HEK293T (cell line): ENCODE data around the gene GRIK2.

Experiments
- CTCF ChIA-PET: fragments of 350-600 bp; formaldehyde crosslinking; extraction: SDS; loops from one replicate; lab custom pipeline; 2021; ENCODE audit warnings: antibody characterized with exemption, inconsistent platforms; lab: Yijun Ruan, JAX
- POLR2A ChIA-PET: fragments of 350-600 bp; formaldehyde crosslinking; extraction: SDS; loops from one replicate; lab custom pipeline; 2020; ENCODE audit warnings: antibody characterized with exemption, inconsistent platforms; lab: Yijun Ruan, JAX
- DNase-seq: peaks from one replicate; pipeline ENCODE4 v3.0.0; 2012; ENCODE audit warnings: mixed read lengths; ENCODE audit errors: extremely low spot score
- ARNT ChIP-seq: fragments of 450-650 bp; IDR thresholded peaks from 2 replicates; pipeline ENCODE4 v1.6.1; 2017; ENCODE audit warnings: mild to moderate bottlenecking
- BHLHE40 ChIP-seq: fragments of 450-650 bp; IDR thresholded peaks from 2 replicates; pipeline ENCODE4 v1.6.1; 2016; ENCODE audit warnings: mild to moderate bottlenecking, moderate library complexity, borderline replicate concordance
- CTBP1 ChIP-seq: fragments of 450-650 bp; IDR thresholded peaks from 2 replicates; pipeline ENCODE4 v1.6.1; 2016; ENCODE audit warnings: borderline replicate concordance
- ELF4 ChIP-seq: fragments of 450-650 bp; IDR thresholded peaks from 2 replicates; pipeline ENCODE4 v1.6.1; 2017; ENCODE audit warnings: antibody characterized with exemption
- FOXA1 ChIP-seq: fragments of 450-650 bp; IDR thresholded peaks from 2 replicates; pipeline ENCODE4 v1.6.1; 2016; ENCODE audit warnings: mild to moderate bottlenecking
- FOXK2 ChIP-seq: fragments of 450-650 bp; IDR thresholded peaks from 2 replicates; pipeline ENCODE4 v1.6.1; 2016; ENCODE audit warnings: mild to moderate bottlenecking
- FOXM1 ChIP-seq: fragments of 450-650 bp; IDR thresholded peaks from 2 replicates; pipeline ENCODE4 v1.6.1; 2017; ENCODE audit warnings: mild to moderate bottlenecking, borderline replicate concordance
- HDGF ChIP-seq: fragments of 450-650 bp; IDR thresholded peaks from 2 replicates; pipeline ENCODE4 v1.6.1; 2017; ENCODE audit warnings: antibody characterized with exemption, borderline replicate concordance
- L3MBTL2 ChIP-seq: fragments of 450-650 bp; conservative IDR thresholded peaks from 2 replicates; pipeline ENCODE4 v1.6.1; 2016; ENCODE audit warnings: mild to moderate bottlenecking
- LEF1 ChIP-seq: fragments of 450-650 bp; IDR thresholded peaks from 2 replicates; pipeline ENCODE4 v1.6.1; 2017; ENCODE audit warnings: mild to moderate bottlenecking, borderline replicate concordance
- NFRKB ChIP-seq: fragments of 450-650 bp; IDR thresholded peaks from 2 replicates; pipeline ENCODE4 v1.6.1; 2016; ENCODE audit warnings: mild to moderate bottlenecking, moderate library complexity
- PKNOX1 ChIP-seq: fragments of 450-650 bp; IDR thresholded peaks from 2 replicates; pipeline ENCODE4 v1.6.1; 2016
- SP1 ChIP-seq: fragments of 450-650 bp; IDR thresholded peaks from 2 replicates; pipeline ENCODE4 v1.6.1; 2017
- SUZ12 ChIP-seq: fragments of 450-650 bp; IDR thresholded peaks from 2 replicates; pipeline ENCODE4 v1.6.1; 2016; ENCODE audit warnings: mild to moderate bottlenecking
- TARDBP ChIP-seq: fragments of 450-650 bp; IDR thresholded peaks from 2 replicates; pipeline ENCODE4 v1.6.1; 2016
- ZNF384 ChIP-seq: fragments of 450-650 bp; IDR thresholded peaks from 2 replicates; pipeline ENCODE4 v1.6.1; 2016

The GRIK2 gene

GRCh38 chr6:101454106-101454676 lies 60.7 kb downstream of the GRIK2 start:
- POLR2A ChIA-PET = no interaction called here
- TF ChIP-seq SUZ12 (no peak), PKNOX1 (peak; percentile 16; the same call in 1 of the 2 replicates)
- peak; percentile 19 for DNase-seq
- CTCF ChIA-PET = no interaction called here

GRCh38 chr6:101458336-101458735 lies 64.8 kb downstream of the GRIK2 start:
- TF ChIP-seq BHLHE40 (no peak), L3MBTL2 (no peak), HDGF (no peak), ARNT (no peak), FOXM1 (no peak), SP1 (no peak), SUZ12 (no peak), TARDBP (no peak), ELF4 (no peak), LEF1 (no peak), FOXK2 (no peak), FOXA1 (no peak), CTBP1 (no peak), NFRKB (no peak), ZNF384 (no peak), PKNOX1 (no peak)
- ChIA-PET CTCF (no interaction called here), POLR2A (no interaction called here)
- no peak for DNase-seq

GRCh38 chr6:101458826-101459225 lies 65.3 kb downstream of the GRIK2 start:
- no peak for DNase-seq
- TF ChIP-seq ELF4 = no peak
- TF ChIP-seq NFRKB = no peak
- no peak for TF ChIP-seq FOXM1
- TF ChIP-seq PKNOX1 = no peak
- no peak for TF ChIP-seq FOXA1
- CTCF ChIA-PET = no interaction called here

GRCh38 chr6:101462576-101462975 lies 69.1 kb downstream of the GRIK2 start:
- DNase-seq = no peak
- ChIA-PET POLR2A (no interaction called here), CTCF (no interaction called here)
- no peak for TF ChIP-seq TARDBP
- no peak for TF ChIP-seq ELF4
- no peak for TF ChIP-seq BHLHE40
- no peak for TF ChIP-seq FOXM1
- TF ChIP-seq LEF1 = no peak
- TF ChIP-seq CTBP1 = no peak
- no peak for TF ChIP-seq NFRKB
- no peak for TF ChIP-seq PKNOX1
- TF ChIP-seq FOXK2 = no peak
- TF ChIP-seq ARNT = no peak
- no peak for TF ChIP-seq L3MBTL2
- TF ChIP-seq HDGF = no peak

More at GRCh38 chr6:101458826-101459225, 65.3 kb downstream of the GRIK2 start:
- POLR2A ChIA-PET = no interaction called here

GRCh38 chr6:101465863-101466262 lies 72.4 kb downstream of the GRIK2 start:
- ChIA-PET CTCF (no interaction called here), POLR2A (no interaction called here)
- TF ChIP-seq BHLHE40 = no peak
- no peak for TF ChIP-seq NFRKB
- no peak for TF ChIP-seq FOXK2
- TF ChIP-seq L3MBTL2 = no peak
- no peak for TF ChIP-seq SUZ12
- TF ChIP-seq PKNOX1 = no peak
- TF ChIP-seq SP1 = no peak
- no peak for TF ChIP-seq CTBP1
- no peak for TF ChIP-seq HDGF
- no peak for TF ChIP-seq LEF1
- no peak for TF ChIP-seq ELF4
- no peak for TF ChIP-seq ARNT
- no peak for TF ChIP-seq FOXA1
- TF ChIP-seq FOXM1 = no peak
- TF ChIP-seq ZNF384 = no peak
- DNase-seq = no peak

GRCh38 chr6:101477436-101477835 lies 83.9 kb downstream of the GRIK2 start:
- DNase-seq = no peak
- CTCF ChIA-PET = no interaction called here
- TF ChIP-seq PKNOX1 = no peak
- TF ChIP-seq SP1 = no peak
- no peak for TF ChIP-seq LEF1
- TF ChIP-seq ELF4 = no peak
- no peak for TF ChIP-seq L3MBTL2
- no peak for TF ChIP-seq ZNF384
- TF ChIP-seq FOXM1 = no peak
- no peak for TF ChIP-seq ARNT
- POLR2A ChIA-PET = no interaction called here
